ENCODE measurements around the gene ARF5.

Gene ARF5

DNA sequence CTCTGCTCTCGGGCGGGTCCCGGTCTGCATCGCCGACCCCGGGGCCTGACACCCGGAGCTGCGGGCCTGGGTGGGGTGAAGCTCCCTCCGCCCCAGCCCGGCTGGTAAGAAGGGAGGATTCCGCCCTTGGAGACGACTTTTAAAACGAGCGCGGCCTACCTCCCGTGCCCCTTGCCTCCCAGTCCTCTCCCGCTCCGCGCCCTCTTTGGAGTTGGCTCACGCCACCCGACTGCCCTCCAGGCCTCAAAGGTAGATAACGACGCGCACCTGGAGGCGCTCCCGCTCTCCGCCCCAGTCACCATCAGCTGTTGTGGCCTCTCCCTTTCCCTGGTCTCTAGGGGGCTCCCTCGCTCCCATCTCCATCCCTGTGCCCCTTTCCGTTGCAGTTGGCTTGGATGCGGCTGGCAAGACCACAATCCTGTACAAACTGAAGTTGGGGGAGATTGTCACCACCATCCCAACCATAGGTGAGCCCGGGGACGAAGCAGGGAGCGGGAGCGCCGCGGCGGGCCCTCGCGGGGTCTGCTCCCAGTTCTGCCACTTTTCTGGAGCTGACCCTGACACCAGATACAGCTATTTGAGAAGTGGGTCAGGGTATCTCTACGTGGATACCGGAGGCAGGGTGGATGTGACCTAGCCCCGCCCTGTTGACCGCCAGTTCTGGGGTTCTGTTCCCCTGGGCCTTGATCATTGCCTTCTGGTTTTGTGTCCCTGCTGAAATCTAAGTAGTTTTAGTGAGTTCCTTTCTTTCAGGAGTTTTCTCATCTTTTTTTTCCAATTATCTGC lies 679 bp downstream of the ARF5 start:
- DNase-seq = no peak

DNA sequence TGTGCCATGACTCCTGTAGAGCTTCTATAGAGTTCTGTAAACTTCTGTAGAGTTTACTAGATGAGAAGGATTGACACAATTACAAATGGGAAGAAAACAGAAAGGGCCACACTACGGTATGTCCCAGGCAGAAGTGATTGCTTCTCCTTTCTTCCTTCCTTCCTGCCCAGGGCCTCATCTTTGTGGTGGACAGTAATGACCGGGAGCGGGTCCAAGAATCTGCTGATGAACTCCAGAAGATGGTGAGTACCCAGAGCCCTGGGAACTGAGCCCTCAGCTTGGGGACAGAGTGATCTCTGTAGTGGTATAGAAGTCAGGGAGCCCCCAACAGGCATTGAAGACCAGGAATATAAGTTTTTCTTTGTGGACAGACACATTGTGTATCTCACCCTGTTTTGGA lies 1.7 kb downstream of the ARF5 start:
- DNase-seq = no peak

DNA sequence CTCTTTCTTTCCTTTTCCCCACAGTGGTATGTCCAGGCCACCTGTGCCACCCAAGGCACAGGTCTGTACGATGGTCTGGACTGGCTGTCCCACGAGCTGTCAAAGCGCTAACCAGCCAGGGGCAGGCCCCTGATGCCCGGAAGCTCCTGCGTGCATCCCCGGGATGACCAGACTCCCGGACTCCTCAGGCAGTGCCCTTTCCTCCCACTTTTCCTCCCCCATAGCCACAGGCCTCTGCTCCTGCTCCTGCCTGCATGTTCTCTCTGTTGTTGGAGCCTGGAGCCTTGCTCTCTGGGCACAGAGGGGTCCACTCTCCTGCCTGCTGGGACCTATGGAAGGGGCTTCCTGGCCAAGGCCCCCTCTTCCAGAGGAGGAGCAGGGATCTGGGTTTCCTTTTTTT lies 3.0 kb downstream of the ARF5 start:
- DNase-seq = no peak

DNA sequence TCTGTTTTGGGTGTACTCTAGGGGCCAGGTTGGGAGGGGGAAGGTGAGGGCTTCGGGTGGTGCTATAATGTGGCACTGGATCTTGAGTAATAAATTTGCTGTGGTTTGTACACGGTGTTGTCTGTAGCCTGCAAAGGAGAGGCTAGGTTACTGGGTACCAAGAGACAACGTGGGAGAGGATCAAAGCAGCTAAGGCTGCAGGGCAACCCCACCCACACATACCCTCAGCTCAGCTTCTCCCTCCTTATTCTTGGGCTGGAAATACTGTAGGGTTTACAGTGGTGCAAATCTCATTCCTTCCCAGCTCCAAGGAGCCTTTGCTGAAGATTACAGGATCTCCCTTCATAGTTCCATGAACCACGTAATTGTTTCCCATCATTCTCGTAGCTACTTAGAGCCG lies 3.4 kb downstream of the ARF5 start:
- DNase-seq = no peak

DNA sequence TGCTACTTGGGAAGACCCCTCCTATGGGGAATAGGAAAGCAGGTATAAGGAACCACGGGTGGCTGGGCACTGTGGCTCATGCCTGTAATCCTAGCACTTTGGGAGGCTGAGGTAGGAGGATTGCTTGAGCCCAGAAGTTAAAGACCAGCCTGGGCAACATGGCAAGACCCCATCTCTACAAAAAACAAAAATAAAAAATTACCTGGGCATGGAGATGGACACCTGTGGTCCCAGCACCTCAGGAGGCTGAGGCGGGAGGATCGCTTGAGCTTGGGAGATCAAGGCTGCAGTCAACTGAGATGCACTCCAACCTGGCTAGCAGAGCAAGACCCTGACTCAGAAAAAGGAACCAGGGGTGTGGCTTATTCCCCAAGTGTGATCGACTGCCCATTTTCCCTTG lies 4.3 kb downstream of the ARF5 start:
- DNase-seq = no peak

DNA sequence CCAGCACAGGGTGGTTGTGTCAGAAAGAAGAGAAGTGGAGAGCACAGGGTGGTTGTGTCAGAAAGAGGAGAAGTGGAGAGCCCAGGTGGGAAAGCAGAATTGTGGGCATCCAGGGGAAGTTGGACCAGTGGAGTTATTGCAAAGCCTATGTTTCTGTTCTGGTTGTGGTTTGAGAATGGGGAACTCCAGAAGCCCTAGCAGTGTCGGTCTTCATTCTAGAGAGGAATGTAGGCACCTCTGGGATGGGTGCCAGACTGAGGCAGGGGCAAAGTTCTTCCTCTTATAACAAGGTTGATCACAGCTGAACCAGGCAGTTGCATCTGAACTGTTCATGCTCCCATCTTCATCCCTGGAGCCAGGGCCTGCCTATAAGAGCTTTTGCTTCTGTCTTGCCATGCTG lies 6.3 kb downstream of the ARF5 start:
- no peak for DNase-seq

DNA sequence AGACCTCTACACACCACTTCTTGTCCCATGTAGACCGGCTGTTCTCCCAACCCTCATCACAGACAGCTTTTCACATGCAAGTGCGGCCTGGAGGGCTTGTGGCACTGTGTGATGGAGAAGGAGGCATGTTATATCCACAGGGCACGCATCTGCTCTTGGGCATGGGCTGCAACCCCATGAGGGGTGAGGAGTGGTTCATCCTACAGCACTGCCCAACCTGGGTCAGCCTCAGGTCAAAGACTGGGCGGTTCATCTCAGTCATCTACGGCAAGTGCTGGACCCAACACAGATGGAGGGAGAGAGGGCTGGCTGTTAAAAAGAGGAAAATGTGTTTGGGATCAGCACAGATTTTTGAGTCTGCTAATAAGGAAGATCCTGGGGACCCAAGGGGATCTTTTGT lies 7.5 kb downstream of the ARF5 start:
- no peak for DNase-seq

DNA sequence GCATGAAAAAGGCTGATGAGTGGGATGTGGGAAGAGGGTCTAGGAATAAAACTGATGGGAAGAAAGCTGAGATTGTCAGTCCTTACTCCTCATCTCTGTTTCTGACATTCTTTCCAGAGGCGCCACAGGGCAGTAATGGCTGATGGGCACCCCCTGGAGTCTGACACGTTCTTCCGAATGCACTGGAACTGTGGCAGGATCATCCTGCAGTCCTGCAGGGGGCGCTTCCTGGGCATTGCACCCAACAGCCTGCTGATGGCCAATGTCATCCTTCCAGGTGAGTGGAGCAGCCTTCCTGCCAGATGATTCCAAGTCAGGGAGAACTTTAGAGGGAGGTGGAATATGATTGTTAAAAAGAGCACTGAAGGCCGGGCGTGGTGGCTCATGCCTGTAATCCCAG lies 10.1 kb downstream of the ARF5 start:
- no peak for DNase-seq

DNA sequence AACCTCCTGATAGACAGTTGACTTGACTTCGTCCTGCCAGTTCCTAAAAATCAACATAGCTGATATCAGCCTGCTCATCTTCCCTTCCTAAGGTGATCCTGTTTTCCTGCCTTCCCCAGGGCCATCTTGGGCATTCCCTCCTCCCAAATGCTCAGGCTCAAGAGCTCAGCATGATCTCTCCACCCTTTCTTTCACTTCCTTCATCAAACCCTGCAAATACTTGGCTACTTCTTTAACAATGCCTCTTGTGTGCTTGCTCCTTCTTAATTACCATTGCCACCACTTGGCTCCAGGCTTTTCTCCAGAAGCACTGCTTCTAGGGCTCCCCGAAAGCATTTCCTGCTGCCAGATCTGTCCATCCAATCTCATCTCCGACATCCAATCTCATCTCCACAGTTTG lies 12.7 kb downstream of the ARF5 start:
- DNase-seq = no peak

DNA sequence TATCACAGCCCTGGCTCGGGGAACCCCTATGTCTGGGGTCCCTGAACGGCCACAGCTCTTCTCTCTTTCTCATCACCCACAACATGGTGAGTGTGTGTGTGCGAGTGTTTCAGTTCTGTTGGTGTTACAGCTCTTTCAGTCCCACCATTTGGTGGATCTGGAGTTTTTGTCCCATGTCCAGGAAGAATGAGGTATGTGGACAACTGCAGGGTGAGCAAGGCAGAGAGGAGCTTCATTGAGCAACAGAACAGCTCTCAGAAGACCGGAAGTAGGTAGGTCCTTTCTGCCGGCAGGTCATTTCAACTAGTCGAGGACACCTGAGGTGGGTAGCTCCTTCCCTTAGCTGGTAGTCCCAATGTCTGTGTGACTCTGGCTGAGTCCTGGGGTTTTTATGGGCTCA lies 20.2 kb downstream of the ARF5 start:
- no peak for DNase-seq

DNA sequence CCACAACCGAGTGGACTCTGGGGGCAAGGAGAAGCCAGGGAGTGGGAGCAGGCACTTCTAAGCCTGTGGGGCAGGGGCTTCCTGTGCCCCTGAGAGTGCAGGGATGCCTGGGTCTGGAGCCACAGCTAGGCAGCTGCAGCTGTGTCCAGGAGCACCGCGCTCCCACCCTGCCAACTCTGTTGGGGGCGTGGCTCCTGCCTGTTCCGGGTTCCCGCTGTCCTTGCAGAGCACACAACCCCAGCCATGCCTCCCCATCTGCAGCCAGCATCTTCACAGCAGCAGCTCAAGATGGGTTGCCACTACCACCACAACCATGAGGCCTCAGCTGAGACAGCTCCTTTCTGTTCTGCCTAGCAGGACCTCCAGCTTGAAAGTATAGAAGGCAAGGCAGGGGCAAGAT lies 21.1 kb downstream of the ARF5 start:
- DNase-seq = no peak

DNA sequence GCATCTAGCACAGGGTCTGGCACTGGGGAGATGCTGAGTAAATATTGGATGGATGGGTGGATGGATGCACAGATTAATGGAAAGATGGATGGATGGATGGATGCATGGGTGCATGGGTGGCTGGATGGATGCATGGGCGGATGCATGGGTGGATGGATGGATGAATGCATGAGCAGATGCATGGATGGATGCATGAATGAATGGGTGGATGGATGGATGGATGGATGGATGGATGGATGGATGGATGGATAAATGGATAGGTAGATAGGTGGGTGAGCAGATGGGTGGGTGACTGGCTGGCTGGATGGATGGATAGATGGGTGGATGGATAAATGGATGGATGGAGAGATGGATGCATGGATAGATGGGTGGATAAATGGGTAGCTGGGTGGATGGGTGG lies 24.1 kb downstream of the ARF5 start:
- no peak for DNase-seq

DNA sequence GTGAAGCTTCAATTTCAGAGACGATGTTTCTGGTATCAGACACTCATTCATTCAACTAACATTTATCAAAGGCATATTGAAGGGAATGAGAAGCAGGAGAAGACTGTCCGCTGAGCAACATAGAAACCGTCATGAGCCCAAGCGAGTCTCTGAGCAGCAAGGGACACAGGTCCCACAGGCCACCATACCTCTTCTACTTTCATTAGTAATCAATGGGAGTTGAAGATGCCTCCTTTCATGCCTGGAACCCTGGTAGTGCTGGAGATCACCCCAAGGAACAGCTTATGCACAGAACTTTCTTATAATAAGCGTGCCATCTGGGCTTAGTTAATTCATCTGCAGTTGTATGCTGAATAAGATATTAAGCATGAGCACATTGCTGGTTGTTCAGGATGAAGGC lies 28.5 kb downstream of the ARF5 start:
- DNase-seq = no peak

DNA sequence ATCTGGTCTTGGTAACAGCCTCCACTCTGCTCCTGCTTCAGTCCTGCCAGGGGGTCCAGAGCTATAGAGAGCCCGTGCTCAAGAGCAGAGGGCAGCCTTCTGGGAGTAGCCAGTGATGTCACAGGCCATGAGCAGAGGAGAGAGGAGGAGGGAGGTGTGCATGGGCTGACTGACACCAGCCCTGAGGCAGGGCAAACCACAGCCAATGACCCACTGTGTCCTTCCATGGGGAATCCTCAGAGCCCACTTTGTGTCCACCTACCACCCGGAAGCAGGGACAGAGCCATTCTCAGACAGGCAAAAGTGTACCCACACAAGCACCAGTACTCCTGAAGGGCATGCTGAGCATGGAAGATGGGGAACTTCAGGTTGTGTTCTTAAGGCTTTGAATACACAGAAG lies 29.8 kb downstream of the ARF5 start, which contains the start of gene PAX4:
Gene PAX4, minus strand, starts transcription at position 101 of the 400 bp plus-strand sequence. CDS start 2,214 bp downstream, outside the sequence.
- no peak for DNase-seq

DNA sequence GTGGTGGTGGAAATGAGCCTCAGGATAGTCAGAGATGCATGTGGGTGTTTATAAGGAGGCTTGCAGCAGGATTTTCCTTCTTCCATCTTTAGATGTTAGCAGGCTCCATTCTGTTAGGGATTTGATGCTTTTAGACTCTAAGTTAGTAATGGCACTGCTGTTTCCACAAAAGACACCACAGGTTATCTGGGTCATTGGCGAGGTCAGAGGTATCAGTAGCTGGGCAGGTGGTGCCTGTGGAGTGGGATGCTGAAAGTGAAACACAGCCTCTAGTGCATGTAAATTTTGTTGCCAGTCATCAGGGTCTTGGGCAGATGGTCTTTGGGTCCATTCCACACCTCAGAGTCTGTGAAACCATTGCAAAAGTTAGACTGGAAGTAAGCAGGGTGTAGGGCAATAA lies 30.6 kb downstream of the ARF5 start:
- no peak for DNase-seq

DNA sequence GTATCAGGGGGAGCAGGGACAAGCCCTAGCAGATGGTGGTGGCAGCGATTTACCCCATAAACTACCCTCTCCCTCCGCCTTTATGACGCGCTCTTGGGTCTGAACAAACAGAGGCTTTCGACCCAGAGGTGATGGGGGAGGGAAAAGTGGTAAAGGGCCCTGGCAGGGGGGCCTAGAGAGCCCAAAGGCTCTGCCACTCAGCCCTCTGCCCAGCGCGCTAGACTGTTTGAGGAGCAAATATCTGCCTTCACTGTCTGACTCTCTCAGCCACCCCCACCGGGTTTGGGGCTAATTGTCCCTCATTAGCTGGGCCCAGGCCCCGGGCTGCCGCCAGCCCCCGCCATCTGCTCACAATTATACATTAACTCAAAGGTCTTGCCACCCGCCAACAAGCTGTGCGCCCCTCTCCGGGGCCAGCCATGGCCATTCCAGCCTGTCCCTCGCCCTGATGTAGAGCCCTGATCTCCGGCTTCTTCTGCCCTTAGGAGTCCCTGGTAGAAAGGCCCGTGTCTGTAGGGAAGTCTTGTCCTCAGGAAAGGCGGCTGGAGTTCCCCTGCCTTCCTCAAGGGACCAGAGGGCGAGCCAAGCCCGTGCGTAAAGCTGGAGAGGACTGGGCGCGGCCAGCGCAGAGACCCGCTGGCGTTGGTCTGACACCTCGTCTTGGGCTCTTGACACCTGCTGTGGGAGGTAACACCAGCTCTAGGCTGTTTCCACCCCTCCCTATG lies 31.6 kb downstream of the ARF5 start:
- no peak for DNase-seq

DNA sequence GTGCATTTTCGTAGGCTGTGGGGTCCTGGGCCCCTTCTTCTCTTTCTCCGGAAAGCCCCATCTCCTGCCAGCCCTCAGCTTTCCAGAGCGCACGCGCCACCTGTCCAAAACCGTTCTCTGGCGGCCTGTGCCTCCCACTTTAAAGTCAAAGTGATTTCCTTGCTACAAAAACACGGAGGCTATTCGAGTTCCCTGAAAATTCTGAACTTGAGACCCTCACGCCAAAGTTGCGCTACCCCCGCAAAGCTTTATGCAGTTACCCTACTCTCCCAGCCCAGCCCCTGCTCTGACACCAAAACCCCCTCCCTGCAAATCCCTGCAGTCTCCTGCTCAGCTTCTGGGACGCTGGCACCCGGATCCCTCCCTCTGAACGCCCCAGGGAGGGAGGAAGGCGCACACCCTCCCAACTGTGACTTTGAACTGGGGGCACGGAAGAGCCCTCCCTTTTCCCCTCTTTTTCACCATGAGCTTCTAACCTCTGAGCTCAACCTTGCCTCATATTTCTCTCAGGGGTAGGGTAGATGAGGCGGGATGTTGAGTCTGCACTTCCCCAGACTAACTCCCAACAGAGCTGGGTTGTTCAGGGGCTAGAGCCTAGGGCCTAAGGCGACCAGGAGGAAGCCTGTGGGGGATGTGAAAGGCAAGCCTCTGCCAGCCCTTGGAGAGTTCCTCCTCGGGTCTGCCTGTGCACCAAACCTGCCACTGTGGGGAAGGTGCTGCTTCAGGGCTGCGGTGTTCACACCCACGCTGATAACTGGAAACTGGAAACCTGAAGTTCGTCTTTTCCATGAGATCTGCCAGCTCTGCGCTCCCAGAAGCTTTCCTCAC lies 32.4 kb downstream of the ARF5 start:
- no peak for DNase-seq

DNA sequence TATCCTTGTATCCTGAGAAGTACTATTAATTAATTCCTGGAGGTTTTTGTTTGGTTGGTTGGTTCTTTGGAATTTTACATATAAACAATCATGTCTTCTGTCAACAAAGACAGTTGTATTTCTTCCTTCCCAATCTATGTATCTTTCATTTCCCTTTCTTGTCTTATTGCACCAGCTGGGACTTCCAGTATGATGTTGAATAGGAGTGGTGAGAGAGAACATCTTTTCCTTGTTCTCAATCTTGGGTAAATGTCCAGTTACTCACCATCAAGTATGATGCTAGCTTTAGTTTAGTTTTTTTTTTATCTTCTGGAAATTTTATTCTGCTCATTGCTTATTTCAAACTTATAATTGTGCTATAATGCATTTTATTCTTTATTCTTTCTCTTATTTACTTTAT lies 37.1 kb downstream of the ARF5 start:
- DNase-seq = no peak

DNA sequence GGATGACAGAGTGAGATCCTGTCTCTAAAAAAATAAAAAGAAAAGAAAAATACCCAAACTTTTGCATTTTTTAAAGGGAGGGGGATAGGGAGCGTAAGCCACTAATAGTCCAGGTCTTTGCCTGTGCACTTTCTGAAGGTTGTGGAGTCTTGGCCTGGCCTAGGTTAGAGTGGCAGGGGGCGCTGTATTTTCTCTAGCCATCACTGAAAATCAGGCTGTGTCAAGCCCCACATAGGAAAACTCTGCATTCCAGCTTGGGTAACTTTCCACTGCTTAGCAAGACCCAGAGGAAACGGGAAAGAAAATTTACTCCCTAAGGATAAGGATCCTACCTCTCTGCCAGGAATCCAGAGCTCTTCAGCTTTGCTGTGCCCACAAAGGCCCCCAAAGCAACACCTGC lies 40.2 kb downstream of the ARF5 start:
- DNase-seq = no peak

DNA sequence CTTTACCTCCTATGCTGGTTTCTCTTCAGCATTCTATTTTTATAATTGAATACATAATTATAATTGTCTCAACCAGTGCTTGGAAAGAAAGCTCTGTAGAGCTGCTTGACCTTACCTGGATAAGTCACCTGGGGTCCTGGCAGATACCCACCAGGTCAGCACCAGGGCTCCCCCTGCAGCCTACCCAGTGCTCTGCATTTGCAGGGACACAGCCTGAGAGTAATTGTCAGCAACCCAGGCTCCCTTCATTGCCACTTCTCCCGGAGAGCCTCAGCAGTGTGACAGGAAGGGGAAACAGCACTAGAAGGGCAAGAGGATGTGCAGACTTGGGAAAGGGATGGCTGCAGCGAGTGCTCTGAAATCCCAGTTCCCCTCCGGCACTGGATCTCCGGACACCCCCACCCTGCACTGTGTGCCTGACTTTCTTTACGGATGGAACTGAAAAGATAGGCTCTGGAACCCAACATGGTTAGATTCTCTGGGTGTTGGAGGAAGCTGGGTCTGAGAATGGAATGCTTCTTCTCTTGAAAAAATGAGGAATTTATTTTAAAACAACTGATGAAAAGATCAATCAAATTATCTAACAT lies 41.1 kb downstream of the ARF5 start:
- peak in 1 of 4 experiments; percentile 8 for DNase-seq

DNA sequence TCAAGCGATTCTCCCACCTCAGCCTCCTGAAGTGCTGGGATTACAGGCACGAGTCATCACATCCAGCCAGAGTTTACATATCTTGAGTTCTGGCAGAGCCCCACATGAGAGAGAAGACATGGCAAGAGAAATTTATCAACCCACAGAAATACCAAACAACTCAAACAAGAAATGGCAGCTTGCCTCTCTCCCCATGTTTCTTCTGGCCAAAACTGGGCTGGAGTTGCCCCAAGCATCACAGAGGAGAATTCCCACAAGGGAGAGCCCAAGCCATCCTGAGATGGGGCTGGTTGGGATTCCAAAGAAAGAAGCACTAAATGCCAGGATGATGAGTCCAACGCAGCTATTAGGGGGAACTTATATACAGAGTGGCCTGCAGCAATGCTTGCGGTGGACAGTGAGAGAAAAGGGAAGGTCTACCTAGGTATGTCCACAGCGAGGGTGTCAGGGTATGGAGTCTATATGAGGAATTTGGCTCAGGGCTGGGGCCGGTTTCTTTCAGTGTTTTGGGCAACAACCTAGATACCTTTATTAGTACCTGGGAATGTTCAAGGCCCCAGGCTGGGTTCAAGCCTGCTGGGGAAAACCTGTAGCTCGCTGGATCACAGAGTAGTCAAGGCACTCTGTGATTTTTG lies 44.2 kb downstream of the ARF5 start:
- DNase-seq = no peak

DNA sequence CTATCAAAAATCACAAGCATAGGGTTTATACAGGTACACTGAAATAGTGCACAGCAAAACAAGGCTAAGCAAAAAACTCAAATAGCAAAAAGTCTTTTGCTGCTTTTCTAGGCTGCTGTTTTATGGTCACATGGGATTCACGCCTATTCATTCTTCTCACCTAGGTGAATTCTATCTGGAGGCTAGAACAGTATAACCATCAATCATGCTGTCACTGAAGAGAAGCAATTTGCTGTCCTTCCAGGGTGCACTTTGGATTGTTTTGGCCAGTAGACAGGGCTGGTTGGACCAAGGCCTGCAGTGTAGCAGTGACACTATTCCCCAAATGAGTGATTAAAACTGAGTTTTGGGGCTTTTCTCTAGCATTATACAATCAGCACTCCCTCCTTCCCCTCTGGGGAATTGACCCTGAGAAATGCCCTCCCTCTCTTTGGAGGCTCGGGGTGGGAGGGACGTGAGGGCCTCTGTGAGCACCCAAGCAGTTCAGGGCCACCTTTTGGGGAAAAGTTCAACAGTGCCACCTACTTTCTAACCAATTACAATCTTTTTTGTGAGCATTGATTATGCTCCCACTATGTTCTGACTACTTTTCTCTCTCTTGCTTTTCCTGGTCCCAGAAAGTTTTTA lies 47.6 kb downstream of the ARF5 start:
- no peak for DNase-seq
